Amygdala (tissue), 56 donors: ENCODE measurements around the gene NEMP2.

Source experiments
- DNase-seq, 56 donors: peaks; one replicate each; lab custom pipeline; 2025; lab: John Stamatoyannopoulos, UW

NEMP2 gene

GRCh38 chr2:190462611-190463010 is 71.9 kb downstream of the NEMP2 start:
- DNase-seq: no peak

GRCh38 chr2:190462181-190462580 is 72.3 kb downstream of the NEMP2 start:
- no peak for DNase-seq

DNA sequence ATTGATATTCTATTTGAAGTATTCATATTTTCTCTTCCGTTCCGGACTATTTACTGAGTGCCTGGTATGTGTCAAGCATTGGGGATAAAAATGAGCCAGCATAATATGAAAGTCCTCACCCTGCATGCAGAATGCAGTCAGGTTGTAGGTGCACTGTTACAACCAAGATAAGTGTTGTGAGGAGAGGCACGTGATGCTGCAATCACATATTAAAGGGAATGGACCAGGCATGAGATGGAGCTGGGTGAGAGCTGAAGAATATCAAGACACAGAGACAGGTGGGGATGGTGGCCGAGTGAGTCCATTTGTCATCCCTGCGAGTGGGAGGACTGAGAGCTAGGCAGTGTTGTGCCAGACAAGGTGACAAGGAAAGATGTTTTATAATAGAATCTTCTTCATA is 74.0 kb downstream of the NEMP2 start:
- DNase-seq: no peak

DNA sequence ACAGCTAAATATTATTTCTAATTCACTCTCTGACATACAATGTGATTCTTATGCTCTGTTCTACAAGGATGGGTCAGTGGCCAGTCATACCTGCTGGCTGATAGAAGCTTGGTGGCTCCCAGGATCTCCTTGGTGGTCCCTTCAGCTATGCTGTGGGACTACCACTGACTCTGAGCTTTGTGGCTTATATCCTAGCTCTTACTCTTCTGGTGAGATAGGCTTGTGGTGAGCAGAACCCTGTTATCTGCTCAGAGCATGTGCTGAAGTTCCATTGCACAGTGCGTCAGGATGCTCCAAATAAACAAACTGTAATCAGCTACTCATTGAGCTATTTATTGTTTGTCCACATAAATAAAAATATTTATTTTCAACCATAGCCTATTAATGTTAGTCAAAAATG is 74.6 kb downstream of the NEMP2 start:
- no peak for DNase-seq

GRCh38 chr2:190458352-190459107 is 76.0 kb downstream of the NEMP2 start:
- no peak for DNase-seq

GRCh38 chr2:190457256-190457655 is 77.3 kb downstream of the NEMP2 start:
- DNase-seq: no peak

GRCh38 chr2:190456833-190457232 is 77.7 kb downstream of the NEMP2 start:
- no peak for DNase-seq

- no peak for DNase-seq
Measured at GRCh38 chr2:190455358-190456095, 79.0 kb downstream of the NEMP2 start.

DNA sequence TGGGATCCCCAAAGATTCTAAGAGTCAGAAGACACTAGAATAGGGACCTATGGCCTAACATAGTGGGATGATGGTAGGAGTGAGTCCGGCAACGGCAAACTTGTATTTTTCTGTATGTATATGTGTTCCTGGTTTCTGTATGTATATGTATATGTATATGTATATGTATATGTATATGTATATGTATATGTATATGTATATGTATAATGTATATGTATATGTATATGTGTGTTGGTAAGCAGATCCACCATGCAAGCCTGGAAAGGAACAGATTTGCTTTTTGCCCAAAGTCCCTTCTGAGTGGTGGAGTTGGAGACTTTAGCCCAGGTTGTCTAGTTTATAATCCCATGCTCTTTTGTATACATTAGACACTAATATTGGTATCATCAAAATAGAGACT is 79.7 kb downstream of the NEMP2 start:
- DNase-seq: no peak
